DND-41 (cell line): ENCODE measurements around the gene HPS3.

Experiments used
- EZH2 ChIP-seq: IDR thresholded peaks from 3 replicates; pipeline ENCODE4 v1.6.1; 2012; ENCODE audit warnings: borderline replicate concordance, low read depth, mild to moderate bottlenecking, moderate library complexity, low read length, inconsistent platforms; ENCODE audit not compliant: severe bottlenecking
- TF ChIP-seq, protein P1 (sequence below): IDR thresholded peaks from 2 replicates; pipeline ENCODE4 v1.5.1; 2012; ENCODE audit warnings: borderline replicate concordance, low read length, moderate library complexity, mild to moderate bottlenecking; ENCODE audit not compliant: poor library complexity, severe bottlenecking; ENCODE audit errors: extremely low read depth

DNA sequence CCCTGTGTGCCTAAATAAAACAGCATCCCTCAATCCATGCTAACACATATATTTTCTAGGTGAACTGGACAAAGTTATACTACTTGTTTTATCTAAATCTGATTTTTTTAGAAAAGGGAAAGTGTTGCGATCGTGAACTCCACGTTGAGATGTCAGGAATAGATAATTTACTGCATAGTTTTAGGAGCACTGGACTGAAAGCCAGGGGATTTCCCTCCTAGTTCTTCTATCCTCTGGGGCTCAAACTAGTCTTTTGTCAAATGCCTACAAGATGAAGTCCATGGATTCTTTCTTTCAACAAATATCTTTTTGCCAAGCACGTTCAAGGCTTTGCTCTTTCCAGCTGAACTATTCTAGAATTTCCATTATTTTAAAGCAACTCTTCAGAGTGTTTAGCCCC, 617 bp upstream of the HPS3 start:
- TF ChIP-seq, protein P1, sequence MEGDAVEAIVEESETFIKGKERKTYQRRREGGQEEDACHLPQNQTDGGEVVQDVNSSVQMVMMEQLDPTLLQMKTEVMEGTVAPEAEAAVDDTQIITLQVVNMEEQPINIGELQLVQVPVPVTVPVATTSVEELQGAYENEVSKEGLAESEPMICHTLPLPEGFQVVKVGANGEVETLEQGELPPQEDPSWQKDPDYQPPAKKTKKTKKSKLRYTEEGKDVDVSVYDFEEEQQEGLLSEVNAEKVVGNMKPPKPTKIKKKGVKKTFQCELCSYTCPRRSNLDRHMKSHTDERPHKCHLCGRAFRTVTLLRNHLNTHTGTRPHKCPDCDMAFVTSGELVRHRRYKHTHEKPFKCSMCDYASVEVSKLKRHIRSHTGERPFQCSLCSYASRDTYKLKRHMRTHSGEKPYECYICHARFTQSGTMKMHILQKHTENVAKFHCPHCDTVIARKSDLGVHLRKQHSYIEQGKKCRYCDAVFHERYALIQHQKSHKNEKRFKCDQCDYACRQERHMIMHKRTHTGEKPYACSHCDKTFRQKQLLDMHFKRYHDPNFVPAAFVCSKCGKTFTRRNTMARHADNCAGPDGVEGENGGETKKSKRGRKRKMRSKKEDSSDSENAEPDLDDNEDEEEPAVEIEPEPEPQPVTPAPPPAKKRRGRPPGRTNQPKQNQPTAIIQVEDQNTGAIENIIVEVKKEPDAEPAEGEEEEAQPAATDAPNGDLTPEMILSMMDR: no peak
- TF ChIP-seq EZH2: no peak
